ENCODE results near the gene RNF212B.
"Not testable (repeated sequence)": the region's sequence is repeated elsewhere in the genome, so short reads cannot be mapped to it uniquely, and the experiment has no call there.

Gene RNF212B

GRCh38 chr14:23237772-23238594 is at the start of gene RNF212B:
TSS of gene RNF212B (plus strand) at chr14:23237936. CDS start at chr14:23240346, 2,410 bp downstream.
- DNase-seq: peak in 46 of 51 donors; percentile 1 to 82 (median 52)

GRCh38 chr14:23193432-23193831 is 44.3 kb upstream of the RNF212B start:
- no peak for DNase-seq

- no peak for DNase-seq
These were observed 42.1 kb upstream of the RNF212B start for GRCh38 chr14:23195552-23196101.

GRCh38 chr14:23196487-23196886 is 41.2 kb upstream of the RNF212B start:
- not testable (repeated sequence) for DNase-seq

GRCh38 chr14:23199141-23199540 is 38.6 kb upstream of the RNF212B start:
- DNase-seq: not testable (repeated sequence)

GRCh38 chr14:23202001-23202400 is 35.7 kb upstream of the RNF212B start:
- DNase-seq: no peak

- DNase-seq: no peak
These were observed 31.2 kb upstream of the RNF212B start for GRCh38 chr14:23206422-23207145.

GRCh38 chr14:23207146-23207540 is 30.6 kb upstream of the RNF212B start:
- DNase-seq: no peak

GRCh38 chr14:23208324-23208723 is 29.4 kb upstream of the RNF212B start:
- DNase-seq: no peak

- DNase-seq: no peak
These were observed 27.9 kb upstream of the RNF212B start for GRCh38 chr14:23209651-23210423.

- no peak for DNase-seq
These were observed 22.3 kb upstream of the RNF212B start for GRCh38 chr14:23215421-23215820.

GRCh38 chr14:23217032-23218020 is 20.4 kb upstream of the RNF212B start:
- DNase-seq: no peak

- DNase-seq: no peak
These were observed 18.7 kb upstream of the RNF212B start for GRCh38 chr14:23219075-23219474.

- not testable (repeated sequence) for DNase-seq
These were observed 12.8 kb upstream of the RNF212B start for GRCh38 chr14:23224958-23225357.

GRCh38 chr14:23227566-23227965 is 10.2 kb upstream of the RNF212B start:
- DNase-seq: no peak

- no peak for DNase-seq
These were observed 8.9 kb upstream of the RNF212B start for GRCh38 chr14:23228812-23229211.

GRCh38 chr14:23232241-23232808 is 5.4 kb upstream of the RNF212B start:
- DNase-seq: not testable (repeated sequence)

GRCh38 chr14:23240661-23241060 is 2.9 kb downstream of the RNF212B start:
- DNase-seq: no peak

- not testable (repeated sequence) for DNase-seq
These were observed 3.5 kb downstream of the RNF212B start for GRCh38 chr14:23241061-23241715.
